HTR-8/SVneo (cell line): ENCODE measurements around the gene GLYATL2.
A peak's percentile ranks its signal among the peaks of the same experiment; 100 is the strongest.

ENCODE experiments used
- DNase-seq: peaks from one replicate; pipeline ENCODE4 v3.0.0; 2011; ENCODE audit warnings: low spot score, mixed read lengths; ENCODE audit not compliant: insufficient read length
- FAIRE-seq: peaks from 2 replicates; lab custom pipeline; 2011; peaks lifted over from hg19 to GRCh38; lab: Jason Lieb, UNC

GLYATL2 gene

GRCh38 chr11:58801974-58802545 lies 42.4 kb downstream of the GLYATL2 start:
- DNase-seq (no peak), FAIRE-seq (no peak)

GRCh38 chr11:58801302-58801701 lies 43.2 kb downstream of the GLYATL2 start:
- DNase-seq (no peak), FAIRE-seq (no peak)

GRCh38 chr11:58796333-58796732 lies 48.2 kb downstream of the GLYATL2 start:
- DNase-seq: no peak
- FAIRE-seq: no peak

GRCh38 chr11:58788355-58789023 lies 56.0 kb downstream of the GLYATL2 start:
- FAIRE-seq (no peak), DNase-seq (peak; percentile 43)

GRCh38 chr11:58787903-58788302 lies 56.6 kb downstream of the GLYATL2 start:
- DNase-seq (no peak), FAIRE-seq (no peak)

GRCh38 chr11:58786693-58787092 lies 57.8 kb downstream of the GLYATL2 start:
- FAIRE-seq: no peak
- no peak for DNase-seq

GRCh38 chr11:58784995-58785394 lies 59.5 kb downstream of the GLYATL2 start:
- FAIRE-seq (no peak), DNase-seq (no peak)
